Cerebellar nuclear complex (tissue), 1 donor: ENCODE data around the gene RIPK1.
"Not testable (repeated sequence)": the region's sequence is repeated elsewhere in the genome, so short reads cannot be mapped to it uniquely, and the experiment has no call there.

ENCODE experiments used
- DNase-seq, 2 experiments: peaks; one replicate each; lab custom pipeline; 2025; lab: John Stamatoyannopoulos, UW

The RIPK1 gene

DNA sequence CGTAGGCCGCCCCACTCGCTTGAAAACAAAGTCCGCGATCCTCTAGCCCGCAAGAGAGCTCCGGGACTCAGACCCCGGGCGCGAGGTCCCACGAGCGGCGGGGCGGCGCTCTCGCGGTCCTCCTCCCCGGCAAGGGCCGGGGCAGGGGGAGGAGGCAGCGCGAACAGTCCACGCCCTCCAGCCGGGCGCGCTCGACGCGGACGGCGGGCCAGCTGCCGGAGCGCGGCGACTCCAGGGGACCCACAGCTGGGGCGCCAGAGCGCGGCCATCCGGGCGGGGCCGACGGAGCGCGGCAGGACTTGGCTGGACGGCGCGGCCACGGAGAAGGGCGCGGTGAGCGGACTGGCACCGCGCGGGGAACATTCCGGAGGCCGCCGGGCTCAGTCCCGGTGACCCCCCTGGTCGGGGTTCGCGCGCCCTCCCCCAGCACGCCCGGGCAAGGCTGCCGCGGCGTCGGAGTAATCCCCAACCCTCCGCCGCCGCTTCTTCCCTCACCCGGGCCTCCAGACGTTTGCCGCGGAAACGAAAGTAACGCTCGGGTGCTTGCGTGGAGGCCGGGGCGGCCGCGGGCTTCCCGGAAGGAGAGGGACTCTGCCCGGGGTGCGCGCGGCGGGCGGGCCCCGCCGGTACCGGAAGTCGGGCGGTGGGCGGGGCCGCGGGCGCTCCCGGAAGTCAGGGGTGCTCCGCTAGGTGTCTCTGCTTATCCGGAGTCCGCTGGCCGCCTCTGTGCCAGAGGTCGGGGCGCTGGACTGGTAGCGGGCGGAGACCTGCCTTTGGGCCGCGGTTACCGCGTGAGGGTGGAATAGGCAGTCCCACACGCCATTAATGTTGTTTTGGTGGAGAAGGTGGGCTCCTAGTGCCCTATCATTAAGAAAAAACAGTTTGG, at the start of gene RIPK1:
TSS of gene RIPK1 (plus strand) at position 166 of the 886 bp plus-strand sequence. CDS start 8,330 bp downstream, outside the sequence.
- peak in 1 of 2 experiments; percentile 33 for DNase-seq

- DNase-seq, result no peak
Measured at GRCh38 chr6:3019065-3019464, 49.2 kb upstream of the RIPK1 start.

DNA sequence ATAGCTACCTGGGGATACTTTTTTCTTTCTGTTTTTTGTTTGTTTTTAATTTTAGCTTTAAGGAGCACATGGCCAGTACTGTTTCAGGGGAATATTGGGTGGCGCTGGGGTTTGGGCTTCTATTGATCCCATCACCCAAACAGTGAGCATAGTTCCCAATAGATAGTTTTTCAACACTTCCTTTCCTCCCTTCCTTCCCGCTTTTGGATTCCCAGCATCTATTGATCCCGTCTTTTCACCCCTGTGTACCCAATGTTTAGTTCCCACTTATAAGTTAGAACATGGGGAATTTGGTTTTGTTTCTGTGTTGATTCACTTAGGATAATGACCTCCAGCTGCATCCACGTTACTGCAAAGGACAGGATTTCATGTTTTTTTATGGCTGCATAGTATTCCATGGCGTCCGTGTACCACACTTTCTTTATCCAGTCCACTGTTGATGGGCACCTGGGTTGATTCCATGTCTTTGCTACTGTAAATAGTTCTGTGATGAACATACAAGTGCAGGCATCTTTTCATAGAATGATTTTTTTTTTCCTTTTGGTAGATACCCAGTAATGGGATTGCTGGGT, 48.5 kb upstream of the RIPK1 start:
- no peak for DNase-seq

DNA sequence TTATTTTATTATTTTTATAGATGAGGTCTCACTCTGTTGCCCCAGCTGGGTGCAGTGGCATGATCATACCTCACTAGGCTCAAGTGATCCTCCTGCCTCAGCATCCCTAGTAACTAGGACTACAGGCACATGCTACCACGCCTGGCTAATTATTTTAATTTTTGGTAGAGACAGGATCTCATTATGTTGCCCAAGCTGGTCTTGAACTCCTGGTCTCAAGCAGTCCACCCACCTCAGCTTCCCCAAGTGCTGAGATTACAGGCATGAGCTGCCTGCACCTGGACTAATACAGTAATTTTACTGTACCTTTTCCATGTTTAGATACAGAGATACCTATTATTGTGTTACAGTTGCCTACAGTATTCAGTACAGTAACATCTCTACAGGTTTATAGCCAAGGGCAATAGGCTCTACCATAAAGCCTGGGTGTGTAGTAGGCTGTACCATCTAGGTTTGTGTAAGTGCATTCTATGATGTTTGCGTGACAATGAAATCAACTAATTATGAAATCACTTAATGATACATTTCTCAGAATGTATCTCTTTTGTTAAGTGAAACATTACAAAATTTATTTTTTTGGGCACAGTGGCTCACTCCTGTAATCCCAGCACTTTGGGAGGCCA, 47.2 kb upstream of the RIPK1 start:
- not testable (repeated sequence) for DNase-seq

- DNase-seq, result no peak
Measured at GRCh38 chr6:3022765-3023662, 45.3 kb upstream of the RIPK1 start.

- no peak for DNase-seq
Measured at GRCh38 chr6:3023663-3024483, 44.4 kb upstream of the RIPK1 start.

GRCh38 chr6:3026791-3027626, 41.3 kb upstream of the RIPK1 start:
- DNase-seq, result no peak

DNA sequence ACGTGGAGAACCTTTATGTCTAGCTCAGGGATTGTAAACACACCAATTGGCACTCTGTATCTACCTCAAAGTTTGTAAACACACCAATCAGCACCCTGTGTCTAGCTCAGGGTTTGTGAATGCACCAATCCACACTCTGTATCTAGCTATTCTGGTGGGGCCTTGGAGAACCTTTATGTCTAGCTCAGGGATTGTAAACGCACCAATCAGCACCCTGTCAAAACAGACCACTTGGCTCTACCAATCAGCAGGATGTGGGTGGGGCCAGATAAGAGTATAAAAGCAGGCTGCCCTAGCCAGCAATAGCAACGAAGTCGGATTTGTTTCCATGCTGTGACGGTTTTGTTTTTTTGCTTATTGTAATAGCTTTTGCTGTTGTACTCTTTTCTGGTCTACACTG, 40.1 kb upstream of the RIPK1 start:
- not testable (repeated sequence) for DNase-seq

DNA sequence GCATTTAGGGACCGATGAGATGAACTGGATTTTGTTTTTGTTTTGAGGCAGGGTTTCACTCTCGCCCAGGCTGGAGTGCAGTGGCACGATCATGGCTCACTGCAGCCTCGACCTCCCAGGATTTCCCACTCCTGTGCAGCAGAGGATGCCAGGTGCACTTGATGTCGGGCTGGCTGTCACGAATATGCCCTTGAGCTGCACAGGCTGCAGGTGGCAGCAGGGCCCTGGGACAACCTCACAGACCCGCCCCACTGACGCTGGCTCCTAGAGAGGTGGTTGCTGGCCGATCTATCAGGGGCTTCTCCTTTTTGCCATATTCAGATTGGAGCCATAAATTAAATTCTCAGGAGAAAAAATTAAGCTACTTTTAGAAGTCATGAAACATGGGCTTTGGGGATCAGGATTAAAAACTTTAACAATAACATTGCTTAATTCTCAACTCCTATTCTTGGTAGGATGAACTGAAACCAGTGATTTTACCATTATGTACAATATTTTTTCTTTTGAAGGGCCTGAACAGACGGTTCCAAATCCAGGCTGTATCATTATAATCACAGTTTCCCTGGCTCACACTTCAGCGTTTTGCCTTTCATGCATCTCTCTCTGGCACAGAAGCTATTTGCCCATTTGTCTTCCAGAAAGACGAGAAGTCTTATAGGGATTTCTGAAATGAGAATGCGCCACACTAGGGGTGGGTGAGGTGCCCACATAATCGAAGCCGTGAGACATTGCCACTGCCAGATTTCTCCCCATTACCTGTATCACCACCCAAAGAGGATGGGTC, 36.2 kb upstream of the RIPK1 start:
- no peak for DNase-seq

GRCh38 chr6:3032986-3033385, 35.3 kb upstream of the RIPK1 start:
- DNase-seq, result no peak

- DNase-seq, result no peak
Measured at GRCh38 chr6:3033652-3034051, 34.6 kb upstream of the RIPK1 start.

DNA sequence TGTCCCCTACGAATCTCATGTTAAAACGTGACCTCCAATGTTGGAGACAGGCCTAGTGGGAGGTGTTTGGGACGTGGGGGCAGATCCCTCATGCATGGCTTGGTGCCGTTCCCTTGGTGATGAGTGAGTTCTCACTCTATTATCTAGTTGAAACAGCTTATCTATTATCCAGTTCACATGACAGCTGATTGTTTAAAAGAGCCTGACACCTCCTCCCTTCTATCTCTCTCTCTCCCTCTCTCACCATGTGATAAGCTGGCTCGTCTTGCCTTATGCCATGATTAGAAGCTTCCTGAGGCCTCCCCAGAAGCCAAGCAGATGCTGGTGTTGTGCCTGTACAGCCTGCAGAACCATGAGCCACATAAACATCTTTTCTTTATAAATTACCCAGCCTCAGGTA, 32.9 kb upstream of the RIPK1 start:
- no peak for DNase-seq

DNA sequence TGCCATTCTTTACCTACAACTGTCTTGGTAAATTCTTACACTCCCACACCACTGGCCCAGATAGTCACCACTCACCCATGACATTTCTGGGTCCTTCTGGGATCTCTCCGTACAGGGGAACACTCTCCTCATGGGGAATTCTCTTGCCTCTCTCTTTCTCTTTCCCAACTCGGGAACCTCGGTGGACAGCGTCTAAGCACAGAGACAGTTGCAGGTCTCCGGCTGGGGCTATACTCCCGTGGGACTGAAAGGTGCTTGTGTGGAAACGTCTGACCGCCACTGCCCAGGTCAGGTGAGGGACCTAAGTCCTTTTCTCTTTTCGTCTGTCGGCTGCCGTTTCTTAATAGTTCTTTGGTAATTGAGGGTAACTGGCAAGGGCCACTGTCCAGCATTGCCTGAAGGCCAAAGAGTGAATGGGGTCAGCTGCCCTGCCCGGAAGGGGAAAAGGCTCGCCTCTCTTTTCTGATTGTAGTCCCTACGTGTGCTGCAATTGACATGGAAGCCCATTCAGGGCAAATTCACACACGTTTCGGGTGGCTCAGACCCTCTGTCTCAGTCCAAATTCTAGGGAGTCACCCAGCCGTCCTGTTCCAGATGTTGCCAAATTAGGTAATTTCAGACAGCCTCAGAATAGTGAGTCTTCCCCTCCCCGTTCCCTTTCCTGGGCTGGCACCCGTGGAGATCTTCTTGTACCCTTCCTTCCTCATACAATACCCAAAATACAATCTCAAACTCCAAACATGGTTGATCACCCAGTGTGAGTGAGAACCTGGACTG, 31.2 kb upstream of the RIPK1 start:
- no peak for DNase-seq

- DNase-seq, result no peak
Measured at GRCh38 chr6:3037638-3038365, 30.5 kb upstream of the RIPK1 start.

- DNase-seq, result no peak
Measured at GRCh38 chr6:3039384-3039783, 28.9 kb upstream of the RIPK1 start.

DNA sequence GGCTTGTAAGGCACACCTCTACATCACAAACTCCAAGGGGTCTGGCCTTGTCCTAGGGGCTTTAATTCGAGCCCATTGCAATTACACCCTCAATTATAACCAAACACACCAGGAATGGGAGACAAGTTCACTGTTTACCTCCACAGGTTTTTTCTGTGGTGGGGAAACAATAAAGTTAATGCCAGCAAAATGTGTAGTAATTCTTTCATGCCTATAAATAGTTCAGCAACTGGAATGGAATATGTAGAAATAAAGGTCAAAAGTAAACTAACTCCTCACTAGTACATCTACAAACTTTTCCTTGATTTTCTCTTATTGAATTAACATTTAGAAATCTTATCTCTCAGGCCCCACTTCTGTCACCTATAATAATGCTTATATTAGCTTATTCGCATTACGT, 27.1 kb upstream of the RIPK1 start:
- DNase-seq, result no peak

GRCh38 chr6:3041606-3042005, 26.7 kb upstream of the RIPK1 start:
- DNase-seq, result no peak

DNA sequence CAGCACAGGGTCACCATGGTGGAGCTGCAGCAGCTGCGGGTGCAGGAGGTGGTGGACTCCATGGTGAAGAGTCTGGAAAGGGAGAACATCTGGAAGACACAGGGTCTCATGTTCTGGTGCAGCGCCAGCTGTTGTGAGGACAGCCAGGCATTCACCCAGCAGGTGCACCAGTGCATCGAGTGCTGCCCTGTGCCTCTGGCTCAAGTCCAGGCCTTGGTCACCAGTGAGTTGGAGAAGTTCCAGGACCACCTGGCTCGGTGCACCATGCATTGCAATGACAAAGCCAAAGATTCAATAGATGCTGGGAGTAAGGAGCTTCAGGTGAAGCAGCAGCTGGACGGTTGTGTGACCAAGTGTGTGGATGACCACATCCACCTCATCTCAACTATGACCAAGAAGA, 22.9 kb upstream of the RIPK1 start:
- no peak for DNase-seq
